Endothelial cell of umbilical vein (primary cell): ENCODE measurements around the gene FMNL2.

Experiments
- EZH2 ChIP-seq: IDR thresholded peaks from 2 replicates; pipeline ENCODE4 v1.6.1; 2012; ENCODE audit warnings: borderline replicate concordance, low read depth, mild to moderate bottlenecking, moderate library complexity, low read length, inconsistent platforms; ENCODE audit not compliant: severe bottlenecking
- JUN ChIP-seq: IDR thresholded peaks from 2 replicates; pipeline ENCODE4 v1.6.1; 2011; ENCODE audit warnings: borderline replicate concordance, low read depth; ENCODE audit not compliant: insufficient read length, insufficient read depth
- MYC ChIP-seq: IDR thresholded peaks from one replicate; pipeline ENCODE4 v1.6.1; 2011; ENCODE audit warnings: mild to moderate bottlenecking, low read depth, low read length
- POLR2A ChIP-seq: IDR thresholded peaks from 2 replicates; pipeline ENCODE4 v1.6.1; 2012; ENCODE audit warnings: low read depth, mild to moderate bottlenecking, control low read depth, low read length
- POLR2AphosphoS5 ChIP-seq: IDR thresholded peaks from 2 replicates; pipeline ENCODE4 v1.6.1; 2012; ENCODE audit warnings: low read depth, mild to moderate bottlenecking, control low read depth, low read length, moderate library complexity; ENCODE audit not compliant: insufficient read depth
- TF ChIP-seq, protein P1 (sequence below), 2 donors: IDR thresholded peaks; 1 replicate in 1 of 2; 2 replicates in 1 of 2; pipeline ENCODE4 v1.5.1; 2011; ENCODE audit warnings: low read length in 2 of 2, mild to moderate bottlenecking in 2 of 2, moderate library complexity in 2 of 2, control low read depth in 1 of 2, inconsistent platforms in 1 of 2, low read depth in 1 of 2; ENCODE audit not compliant: insufficient read depth in 1 of 2; ENCODE audit errors: extremely low read depth in 1 of 2

GRCh38 chr2:152618193-152618564 lies 283.2 kb downstream of the FMNL2 start:
- TF ChIP-seq, protein P1, sequence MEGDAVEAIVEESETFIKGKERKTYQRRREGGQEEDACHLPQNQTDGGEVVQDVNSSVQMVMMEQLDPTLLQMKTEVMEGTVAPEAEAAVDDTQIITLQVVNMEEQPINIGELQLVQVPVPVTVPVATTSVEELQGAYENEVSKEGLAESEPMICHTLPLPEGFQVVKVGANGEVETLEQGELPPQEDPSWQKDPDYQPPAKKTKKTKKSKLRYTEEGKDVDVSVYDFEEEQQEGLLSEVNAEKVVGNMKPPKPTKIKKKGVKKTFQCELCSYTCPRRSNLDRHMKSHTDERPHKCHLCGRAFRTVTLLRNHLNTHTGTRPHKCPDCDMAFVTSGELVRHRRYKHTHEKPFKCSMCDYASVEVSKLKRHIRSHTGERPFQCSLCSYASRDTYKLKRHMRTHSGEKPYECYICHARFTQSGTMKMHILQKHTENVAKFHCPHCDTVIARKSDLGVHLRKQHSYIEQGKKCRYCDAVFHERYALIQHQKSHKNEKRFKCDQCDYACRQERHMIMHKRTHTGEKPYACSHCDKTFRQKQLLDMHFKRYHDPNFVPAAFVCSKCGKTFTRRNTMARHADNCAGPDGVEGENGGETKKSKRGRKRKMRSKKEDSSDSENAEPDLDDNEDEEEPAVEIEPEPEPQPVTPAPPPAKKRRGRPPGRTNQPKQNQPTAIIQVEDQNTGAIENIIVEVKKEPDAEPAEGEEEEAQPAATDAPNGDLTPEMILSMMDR (IDR thresholded peaks at IDR 0.05; ENCODE audit: extremely low read depth in 1 of 2, insufficient read depth in 1 of 2, low read depth in 1 of 2, low read length in 2 of 2) = no peak
- TF ChIP-seq POLR2A = no peak
- no peak for TF ChIP-seq MYC
- no peak for TF ChIP-seq JUN
- no peak for TF ChIP-seq EZH2
- TF ChIP-seq POLR2AphosphoS5 = no peak
